Esophagus squamous epithelium (tissue), 4 donors: ENCODE data around the gene SLC24A4.

Experiments
- CTCF ChIP-seq, 6 experiments: fragments of 450-650 bp in 4 of 6; fragments of 200-600 bp in 2 of 6; sonication (generic) in 2 of 6; IDR thresholded peaks; one replicate each; pipeline ENCODE4 v1.5.1; 2016 to 2019; ENCODE audit warnings: antibody characterized with exemption in 6 of 6, mild to moderate bottlenecking in 4 of 6, moderate library complexity in 4 of 6
- POLR2A ChIP-seq, 4 donors: fragments of 450-650 bp; IDR thresholded peaks; one replicate each; pipeline ENCODE4 v1.6.1; 2017; ENCODE audit warnings: antibody characterized with exemption in 4 of 4, mild to moderate bottlenecking in 4 of 4, moderate library complexity in 3 of 4

GRCh38 chr14:92348154-92348553 lies 25.2 kb downstream of the SLC24A4 start:
- TF ChIP-seq CTCF (IDR thresholded peaks at IDR 0.05) (no peak), POLR2A (IDR thresholded peaks at IDR 0.05) (no peak)
